Measurements from ENCODE around the gene ETAA1. TPM values are rescaled to one million over a fixed set of nuclear protein-coding genes. Genes with fewer than 3 reads are reported as not detected.

Gene ETAA1
- total RNA-seq, 1 donor from 2014 or later, result 16.4 TPM

- Mint-ChIP-seq H3K27ac (no peak overlapping the region), H3K4me3 (no peak overlapping the region), H3K9me3 (no peaks in the 10 kb centered on the region), H3K36me3 (peaks cover 4% of the 10 kb centered on the region), H3K4me1 (ENCODE audit: unreplicated experiment) (no peaks in the 10 kb centered on the region), H3K27me3 (no peaks in the 10 kb centered on the region)
- TF ChIP-seq, protein P1, sequence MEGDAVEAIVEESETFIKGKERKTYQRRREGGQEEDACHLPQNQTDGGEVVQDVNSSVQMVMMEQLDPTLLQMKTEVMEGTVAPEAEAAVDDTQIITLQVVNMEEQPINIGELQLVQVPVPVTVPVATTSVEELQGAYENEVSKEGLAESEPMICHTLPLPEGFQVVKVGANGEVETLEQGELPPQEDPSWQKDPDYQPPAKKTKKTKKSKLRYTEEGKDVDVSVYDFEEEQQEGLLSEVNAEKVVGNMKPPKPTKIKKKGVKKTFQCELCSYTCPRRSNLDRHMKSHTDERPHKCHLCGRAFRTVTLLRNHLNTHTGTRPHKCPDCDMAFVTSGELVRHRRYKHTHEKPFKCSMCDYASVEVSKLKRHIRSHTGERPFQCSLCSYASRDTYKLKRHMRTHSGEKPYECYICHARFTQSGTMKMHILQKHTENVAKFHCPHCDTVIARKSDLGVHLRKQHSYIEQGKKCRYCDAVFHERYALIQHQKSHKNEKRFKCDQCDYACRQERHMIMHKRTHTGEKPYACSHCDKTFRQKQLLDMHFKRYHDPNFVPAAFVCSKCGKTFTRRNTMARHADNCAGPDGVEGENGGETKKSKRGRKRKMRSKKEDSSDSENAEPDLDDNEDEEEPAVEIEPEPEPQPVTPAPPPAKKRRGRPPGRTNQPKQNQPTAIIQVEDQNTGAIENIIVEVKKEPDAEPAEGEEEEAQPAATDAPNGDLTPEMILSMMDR (conservative IDR thresholded peaks at IDR 0.05), result no peak
- no peak for DNase-seq (ENCODE audit: extremely low spot score, unreplicated experiment)
Observed at GRCh38 chr2:67379048-67379447, 18.1 kb upstream of the ETAA1 start.

- Mint-ChIP-seq H3K4me3 (no peak overlapping the region), H3K27me3 (no peaks in the 10 kb centered on the region), H3K36me3 (peaks cover 15% of the 10 kb centered on the region)
Observed at GRCh38 chr2:67384123-67384822, 12.9 kb upstream of the ETAA1 start.

DNA sequence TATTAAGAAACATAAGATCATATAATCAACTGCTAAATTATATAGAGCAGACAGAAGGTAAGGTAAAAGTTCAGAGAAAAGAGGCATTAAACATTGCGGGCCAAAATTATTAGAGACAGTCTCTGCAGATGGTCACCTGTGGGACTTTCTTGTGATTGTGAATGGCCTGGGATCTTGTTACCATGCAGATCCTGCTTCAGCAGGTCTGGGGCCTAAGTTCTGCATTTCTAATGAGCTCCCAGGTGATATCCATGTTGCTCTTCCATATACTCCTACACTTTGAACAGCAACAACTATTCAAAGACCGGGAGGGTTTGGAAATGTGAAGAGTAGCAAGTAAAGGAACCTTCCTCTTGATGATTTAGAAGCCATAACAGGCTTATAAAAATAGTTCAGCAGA lies 8.5 kb upstream of the ETAA1 start:
- Mint-ChIP-seq H3K27me3 (no peaks in the 10 kb centered on the region), H3K27ac (no peak overlapping the region), H3K4me3 (no peak overlapping the region), H3K4me1 (ENCODE audit: unreplicated experiment) (no peaks in the 10 kb centered on the region), H3K36me3 (peaks cover 10% of the 10 kb centered on the region), H3K9me3 (no peaks in the 10 kb centered on the region)
- no peak for DNase-seq (ENCODE audit: extremely low spot score, unreplicated experiment)
- TF ChIP-seq, protein P1 (conservative IDR thresholded peaks at IDR 0.05), result no peak

More at GRCh38 chr2:67384123-67384822, 12.9 kb upstream of the ETAA1 start:
- no peaks in the 10 kb centered on the region for H3K4me1 Mint-ChIP-seq (ENCODE audit: unreplicated experiment)
- H3K9me3 Mint-ChIP-seq, result no peaks in the 10 kb centered on the region
- TF ChIP-seq, protein P1 (conservative IDR thresholded peaks at IDR 0.05), result no peak
- no peak overlapping the region for H3K27ac Mint-ChIP-seq
- DNase-seq (ENCODE audit: extremely low spot score, unreplicated experiment), result no peak

DNA sequence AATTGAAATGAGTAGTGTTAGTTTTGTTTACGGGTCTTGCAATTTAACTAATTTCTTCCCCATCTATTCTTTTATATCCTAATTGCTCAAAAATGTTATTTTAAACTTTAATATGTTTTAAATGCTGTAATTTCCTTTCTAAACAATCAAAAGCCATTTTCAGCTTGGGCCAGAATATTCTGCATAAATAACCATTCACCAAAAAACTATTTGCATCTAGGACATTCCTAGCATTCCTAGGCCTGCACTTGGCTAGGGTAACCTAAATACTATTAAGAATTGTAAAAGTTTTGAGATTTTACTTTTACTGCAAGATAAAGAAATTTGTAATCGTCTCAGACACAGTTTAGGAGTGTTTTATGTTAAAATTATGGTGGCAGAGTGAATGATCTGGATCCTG lies 7.8 kb upstream of the ETAA1 start:
- H3K27me3 Mint-ChIP-seq, result no peaks in the 10 kb centered on the region
- H3K27ac Mint-ChIP-seq, result no peak overlapping the region
- H3K4me1 Mint-ChIP-seq (ENCODE audit: unreplicated experiment), result no peaks in the 10 kb centered on the region
- no peaks in the 10 kb centered on the region for H3K9me3 Mint-ChIP-seq
- DNase-seq (ENCODE audit: extremely low spot score, unreplicated experiment), result no peak
- peaks cover 9% of the 10 kb centered on the region for H3K36me3 Mint-ChIP-seq
- TF ChIP-seq, protein P1 (conservative IDR thresholded peaks at IDR 0.05), result no peak
- H3K4me3 Mint-ChIP-seq, result no peak overlapping the region

- H3K4me3 Mint-ChIP-seq, result no peak overlapping the region
- H3K36me3 Mint-ChIP-seq, result peaks cover 7% of the 10 kb centered on the region
- no peak for DNase-seq (ENCODE audit: extremely low spot score, unreplicated experiment)
- H3K27me3 Mint-ChIP-seq, result no peaks in the 10 kb centered on the region
- no peaks in the 10 kb centered on the region for H3K9me3 Mint-ChIP-seq
- no peak overlapping the region for H3K27ac Mint-ChIP-seq
- TF ChIP-seq, protein P1 (conservative IDR thresholded peaks at IDR 0.05), result no peak
- H3K4me1 Mint-ChIP-seq (ENCODE audit: unreplicated experiment), result no peaks in the 10 kb centered on the region
Observed at GRCh38 chr2:67389788-67390187, 7.3 kb upstream of the ETAA1 start.

Measured in type B pancreatic cell (in vitro differentiated cells).